Measurements from ENCODE around the gene COL27A1. TPM values are rescaled to one million over a fixed set of nuclear protein-coding genes. Genes with fewer than 3 reads are reported as not detected.

The COL27A1 gene
- total and polyA plus RNA-seq, 9 of the 15 experiments (the other 6 are each of a cell fraction or from before 2014, with no cell fraction given): 0.07 TPM; not detected in 8

DNA sequence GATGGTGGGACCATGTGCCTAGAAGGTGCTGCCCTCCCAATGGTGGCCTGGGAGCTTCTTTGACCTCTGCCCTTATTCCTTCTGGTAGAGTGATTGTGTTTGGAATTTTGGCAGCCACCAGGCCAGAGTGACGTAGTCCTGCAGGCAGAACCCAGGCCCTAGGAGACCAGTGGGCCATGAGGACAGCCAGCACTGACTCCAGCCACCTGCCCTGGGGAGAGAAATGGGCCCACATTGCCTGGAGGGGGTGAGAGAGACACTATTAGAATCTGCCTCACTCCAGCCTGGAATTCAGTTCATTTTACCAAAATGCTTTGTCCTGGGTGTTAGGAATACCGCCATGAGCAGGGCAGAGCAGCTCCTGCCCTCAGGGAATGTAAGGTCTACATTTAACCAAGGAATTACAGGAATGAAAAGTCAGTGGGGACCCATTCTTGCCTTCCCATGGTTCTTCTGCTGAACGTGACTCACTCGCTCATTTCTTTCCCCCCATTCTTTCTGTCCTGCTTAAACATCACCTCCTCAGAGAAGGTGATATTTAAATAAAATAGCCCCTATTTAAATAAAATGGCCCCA, 5.5 kb upstream of the COL27A1 start:
- no peaks in the 10 kb centered on the region for H3K36me3 ChIP-seq (ENCODE audit: control insufficient read depth, insufficient read depth, low read length)
- H3K4me2 ChIP-seq (ENCODE audit: insufficient read depth, low read length): no peak overlapping the region
- in situ Hi-C loops (cut with MboI): loop anchor here (10.0 kb wide), 1 partner anchor 135 kb away; no protein-coding TSS in a partner anchor
- ATAC-seq (no peak), DNase-seq (ENCODE audit: extremely low read depth in 1 of 4, low spot score in 3 of 4) (no peak), FAIRE-seq (no peak)
- H3K9me1 ChIP-seq (ENCODE audit: control insufficient read depth, insufficient read depth, low read length): no peaks in the 10 kb centered on the region
- 5% methylated on average over 4 of the region's 4 CpGs for WGBS (ENCODE audit: insufficient coverage, low coverage, missing lambda C conversion rate)
- no peaks in the 10 kb centered on the region for H3K79me2 ChIP-seq (ENCODE audit: control insufficient read depth, insufficient read depth, low read length)
- BruUV-seq (replicated peaks): no TSS peak
- H3K9ac ChIP-seq (ENCODE audit: insufficient read depth in 1 of 2, low read depth in 2 of 2, low read length in 2 of 2): no peak overlapping the region
- H3K27me3 ChIP-seq (ENCODE audit: control insufficient read depth in 2 of 2, insufficient read depth in 2 of 2, low read length in 2 of 2): peaks cover 3 to 51% of the 10 kb centered on the region in 2 experiments; a peak in 4 of 5 replicates
- ChIA-PET CTCF (ENCODE audit: low intra/inter-chr PET ratio) (no interaction called here), POLR2A (interaction anchor here (0.5 to 0.6 kb wide), 2 partner anchors 14 to 198 kb away, joined by 3 to 4 read pairs; no protein-coding TSS in a partner anchor)
- no peak overlapping the region for H3K27ac ChIP-seq (ENCODE audit: extremely low read depth, low read depth, low read length)
- H3K4me1 ChIP-seq (replicated peaks in 1 of 2; ENCODE audit: control insufficient read depth in 2 of 2, insufficient read depth in 2 of 2, low read length in 2 of 2): peaks cover 0 to 8% of the 10 kb centered on the region in 2 experiments; a peak in 1 of 5 replicates
- H2AFZ ChIP-seq (ENCODE audit: low read depth, low read length): no peak overlapping the region
- no peaks in the 10 kb centered on the region for H3K9me3 ChIP-seq (replicated peaks; ENCODE audit: control insufficient read depth, insufficient read depth, low read depth, low read length)
- intact Hi-C loops (cut with micrococcal nuclease): no loop called here
- 0 out of 2 replicates have a peak, but pooled peaks cover 11% of the 10 kb centered on the region for H4K20me1 ChIP-seq (replicated peaks; ENCODE audit: control insufficient read depth, insufficient read depth, low read length)
- H3K4me3 ChIP-seq: no peak overlapping the region
- TF ChIP-seq, protein P1, sequence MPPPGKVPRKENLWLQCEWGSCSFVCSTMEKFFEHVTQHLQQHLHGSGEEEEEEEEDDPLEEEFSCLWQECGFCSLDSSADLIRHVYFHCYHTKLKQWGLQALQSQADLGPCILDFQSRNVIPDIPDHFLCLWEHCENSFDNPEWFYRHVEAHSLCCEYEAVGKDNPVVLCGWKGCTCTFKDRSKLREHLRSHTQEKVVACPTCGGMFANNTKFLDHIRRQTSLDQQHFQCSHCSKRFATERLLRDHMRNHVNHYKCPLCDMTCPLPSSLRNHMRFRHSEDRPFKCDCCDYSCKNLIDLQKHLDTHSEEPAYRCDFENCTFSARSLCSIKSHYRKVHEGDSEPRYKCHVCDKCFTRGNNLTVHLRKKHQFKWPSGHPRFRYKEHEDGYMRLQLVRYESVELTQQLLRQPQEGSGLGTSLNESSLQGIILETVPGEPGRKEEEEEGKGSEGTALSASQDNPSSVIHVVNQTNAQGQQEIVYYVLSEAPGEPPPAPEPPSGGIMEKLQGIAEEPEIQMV (tag; conservative IDR thresholded peaks at IDR 0.05; ENCODE audit: low read depth): no peak
- TF ChIP-seq, protein P2, sequence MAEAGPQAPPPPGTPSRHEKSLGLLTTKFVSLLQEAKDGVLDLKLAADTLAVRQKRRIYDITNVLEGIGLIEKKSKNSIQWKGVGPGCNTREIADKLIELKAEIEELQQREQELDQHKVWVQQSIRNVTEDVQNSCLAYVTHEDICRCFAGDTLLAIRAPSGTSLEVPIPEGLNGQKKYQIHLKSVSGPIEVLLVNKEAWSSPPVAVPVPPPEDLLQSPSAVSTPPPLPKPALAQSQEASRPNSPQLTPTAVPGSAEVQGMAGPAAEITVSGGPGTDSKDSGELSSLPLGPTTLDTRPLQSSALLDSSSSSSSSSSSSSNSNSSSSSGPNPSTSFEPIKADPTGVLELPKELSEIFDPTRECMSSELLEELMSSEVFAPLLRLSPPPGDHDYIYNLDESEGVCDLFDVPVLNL (CRISPR knock-in tag; IDR thresholded peaks at IDR 0.05; ENCODE audit: low read depth): no peak
- TF ChIP-seq TEAD2 (tag; IDR thresholded peaks at IDR 0.05) (no peak), TEAD4 (IDR thresholded peaks at IDR 0.05; ENCODE audit: low read length) (no peak), TEAD4 (CRISPR knock-in tag; IDR thresholded peaks at IDR 0.05; ENCODE audit: borderline replicate concordance) (no peak), CHD1 (IDR thresholded peaks at IDR 0.05; ENCODE audit: low read length) (no peak), E2F8 (IDR thresholded peaks at IDR 0.05; ENCODE audit: low read depth, partially characterized antibody) (no peak), U2AF1 (optimal IDR thresholded peaks at IDR 0.05; ENCODE audit: low read depth, low read length) (no peak), EP300 (IDR thresholded peaks at IDR 0.05; ENCODE audit: low read length) (no peak), ARNT (IDR thresholded peaks at IDR 0.05) (no peak), MLLT1 (IDR thresholded peaks at IDR 0.05) (no peak), NCOA2 (IDR thresholded peaks at IDR 0.05; ENCODE audit: partially characterized antibody in 2 of 2) (no peak), NFATC3 (IDR thresholded peaks at IDR 0.05) (no peak), SRSF7 (optimal IDR thresholded peaks at IDR 0.05; ENCODE audit: low read depth, low read length) (no peak)

Data from K562 (cell line).